Left cardiac atrium (tissue), 4 donors: Measurements from ENCODE around the gene RELN. TPM values are rescaled to one million over a fixed set of nuclear protein-coding genes. Genes with fewer than 3 reads are reported as not detected.
"Not testable (repeated sequence)": the region's sequence is repeated elsewhere in the genome, so short reads cannot be mapped to it uniquely, and the experiment has no call there.

Source experiments
- ATAC-seq, 2 donors: fragments of 200-7000 bp; cut with Tn5 transposase; one replicate each; pipeline ENCODE4 v1.9.1; 2020; ENCODE audit warnings: mild to moderate bottlenecking in 2 of 2, moderate library complexity in 2 of 2
- DNase-seq: peaks from one replicate; pipeline ENCODE4 v3.0.0-alpha.2; 2020
- intact Hi-C, 2 donors: fragments of 100-400 bp; cut with DNase I; formaldehyde crosslinking; loops; one replicate each; pipeline versions ENCODE4 v1.14.1 to v1.15.1; 2022 to 2023
- total RNA-seq, 2 donors: library from RNA; stranded (reverse); fragmentation: NEBNext Ultra II Directional; extraction: Animal tissue kit (Norgen Biotek cat#: 25700); gene quantifications; one replicate each; pipeline ENCODE4 v1.2.1, GENCODE V29; 2021
- donor health status: DM: no; HTN: yes; CAD: no.
- donor health status: DM: no; HTN: yes; CAD: no; lungs with severe emphysema.
- donor health status: DM: yes; HTN: yes; CAD: no.
- donor health status: Dilated cardiomyopathy.

The RELN gene
- total RNA-seq, 2 donors from 2014 or later, result 3.3 to 3.6 TPM

DNA sequence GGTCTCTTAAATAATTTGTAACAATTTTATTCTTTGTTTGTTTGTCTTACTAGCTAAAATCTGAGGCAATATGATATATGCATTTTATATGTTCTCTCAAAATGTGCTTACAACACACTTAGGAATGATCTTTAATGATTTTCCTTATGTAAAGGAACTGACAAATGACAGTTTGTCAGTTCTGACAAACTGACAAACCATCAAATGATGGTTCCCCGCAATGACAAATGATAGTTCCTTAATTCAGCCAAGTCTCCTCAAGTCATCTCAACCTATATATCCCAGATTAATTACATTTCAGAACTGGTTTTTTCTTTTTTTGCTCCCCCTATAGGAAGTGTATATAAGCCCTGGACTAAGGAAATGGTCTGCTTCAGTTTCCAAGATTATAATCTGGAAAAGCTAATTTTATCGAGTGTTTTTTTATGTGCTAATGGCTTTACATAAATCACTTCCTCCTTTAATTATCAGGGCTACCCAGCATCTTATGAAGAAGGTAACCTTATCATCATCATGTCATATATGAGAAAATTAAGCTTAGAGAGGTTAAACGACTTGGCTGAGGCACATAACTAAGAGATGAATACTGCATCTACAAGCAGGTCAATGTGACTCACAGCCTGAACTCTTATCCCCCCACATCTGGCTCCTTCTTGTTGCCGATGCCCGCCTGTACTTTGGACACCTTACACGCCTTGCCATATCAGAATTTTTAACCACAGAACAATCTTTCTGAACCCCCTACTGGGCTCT is 75.1 kb downstream of the RELN start:
- intact Hi-C loops, result no loop called here
- DNase-seq, result no peak
- ATAC-seq, result no peak

DNA sequence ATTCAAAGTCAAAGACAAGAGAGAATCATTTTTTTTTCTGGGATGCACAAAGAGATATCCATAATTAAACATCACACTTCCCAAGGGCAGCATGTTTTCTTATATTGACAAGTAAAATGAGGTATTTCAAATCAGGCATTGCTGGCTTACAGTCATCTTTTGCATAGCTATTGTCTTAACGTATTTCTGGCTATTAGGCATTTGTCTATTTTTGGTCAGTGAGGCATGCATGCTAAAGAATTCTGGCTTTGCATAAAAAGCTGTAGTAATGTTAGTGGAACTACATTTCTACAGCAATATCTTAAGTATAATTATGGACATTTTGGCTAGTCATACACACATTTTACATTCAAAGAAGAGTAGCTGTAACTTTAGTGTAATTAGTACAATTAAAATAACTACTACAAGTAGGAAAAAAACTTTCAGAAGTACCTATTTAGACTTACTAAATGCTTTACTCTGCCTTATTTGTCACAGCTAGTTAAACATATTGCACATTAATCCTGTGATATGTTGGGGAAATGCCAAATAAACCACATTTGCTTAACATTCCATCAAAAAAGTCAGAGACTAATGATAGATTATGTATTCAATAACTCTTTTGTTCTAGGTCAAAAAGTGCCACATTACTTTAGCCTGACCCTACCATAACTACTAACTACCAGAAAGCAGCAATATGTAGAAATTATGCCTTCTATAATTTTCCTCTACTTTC is 76.4 kb downstream of the RELN start:
- intact Hi-C loops, result no loop called here
- ATAC-seq (no peak), DNase-seq (no peak)

DNA sequence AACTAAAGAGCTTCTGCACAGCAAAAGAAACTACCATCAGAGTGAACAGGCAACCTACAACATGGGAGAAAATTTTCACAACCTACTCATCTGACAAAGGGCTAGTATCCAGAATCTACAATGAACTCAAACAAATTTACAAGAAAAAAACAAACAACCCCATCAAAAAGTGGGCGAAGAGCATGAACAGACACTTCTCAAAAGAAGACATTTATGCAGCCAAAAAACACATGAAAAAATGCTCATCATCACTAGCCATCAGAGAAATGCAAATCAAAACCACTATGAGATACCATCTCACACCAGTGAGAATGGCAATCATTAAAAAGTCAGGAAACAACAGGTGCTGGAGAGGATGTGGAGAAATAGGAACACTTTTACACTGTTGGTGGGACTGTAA is 78.4 kb downstream of the RELN start:
- ATAC-seq, DNase-seq, intact Hi-C loops: not testable (repeated sequence)

DNA sequence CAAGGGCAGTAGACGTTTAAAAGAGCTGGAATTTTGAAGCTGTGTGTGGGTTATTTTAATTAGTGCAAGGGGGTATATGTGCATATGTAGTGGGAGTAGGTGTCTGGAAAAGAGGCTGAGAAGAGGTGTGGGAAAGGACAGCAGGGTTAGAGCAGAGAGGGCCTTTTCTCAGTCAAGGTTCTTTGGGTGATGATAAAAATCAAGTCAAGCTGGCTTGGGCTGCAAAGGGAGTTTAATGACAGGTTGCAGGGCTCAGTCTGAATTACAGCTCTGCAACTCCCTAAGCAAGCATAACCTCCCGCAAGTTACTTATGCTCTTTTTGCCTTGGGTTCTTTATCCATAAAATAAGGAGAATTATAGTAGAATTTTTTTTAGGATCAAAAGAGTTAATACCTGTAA is 83.5 kb downstream of the RELN start:
- DNase-seq, result no peak
- intact Hi-C loops, result no loop called here
- no peak for ATAC-seq

DNA sequence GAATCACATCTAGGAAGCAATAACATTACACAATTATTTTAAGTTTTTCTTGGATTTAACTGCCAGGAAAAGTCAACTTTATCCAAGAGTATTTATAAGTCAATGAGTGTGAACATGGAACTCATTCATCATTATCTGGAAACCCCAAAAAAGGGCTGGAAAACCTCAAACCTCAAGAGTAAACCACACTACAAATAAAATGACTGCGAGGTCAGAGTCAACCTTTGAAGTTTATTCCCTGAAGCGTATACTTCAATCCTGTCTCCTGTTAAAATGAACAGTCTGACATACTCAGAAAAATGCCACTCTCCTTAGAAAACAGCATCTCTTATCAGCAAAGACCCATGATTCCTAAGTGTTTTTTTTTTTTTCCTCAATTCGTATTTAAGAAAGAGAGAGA is 86.5 kb downstream of the RELN start:
- intact Hi-C loops, result no loop called here
- DNase-seq (no peak), ATAC-seq (no peak)

DNA sequence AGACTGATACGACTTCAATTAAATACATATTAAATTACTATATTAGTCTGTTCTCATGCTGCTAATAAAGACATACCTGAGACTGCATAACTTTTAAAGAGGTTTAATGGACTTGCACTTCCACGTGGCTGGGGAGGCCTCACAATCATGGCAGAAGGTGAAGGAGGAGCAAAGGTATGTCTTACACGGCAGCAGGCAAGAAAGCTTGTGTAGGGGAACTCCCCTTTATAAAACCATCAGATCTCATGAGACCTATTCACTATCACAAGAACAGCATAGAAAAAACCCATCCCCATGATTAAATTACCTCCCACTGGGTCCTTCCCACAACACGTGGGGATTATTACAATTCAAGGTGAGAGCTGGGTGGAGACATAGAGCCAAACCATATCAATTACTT is 92.6 kb downstream of the RELN start:
- intact Hi-C loops, DNase-seq, ATAC-seq: not testable (repeated sequence)

DNA sequence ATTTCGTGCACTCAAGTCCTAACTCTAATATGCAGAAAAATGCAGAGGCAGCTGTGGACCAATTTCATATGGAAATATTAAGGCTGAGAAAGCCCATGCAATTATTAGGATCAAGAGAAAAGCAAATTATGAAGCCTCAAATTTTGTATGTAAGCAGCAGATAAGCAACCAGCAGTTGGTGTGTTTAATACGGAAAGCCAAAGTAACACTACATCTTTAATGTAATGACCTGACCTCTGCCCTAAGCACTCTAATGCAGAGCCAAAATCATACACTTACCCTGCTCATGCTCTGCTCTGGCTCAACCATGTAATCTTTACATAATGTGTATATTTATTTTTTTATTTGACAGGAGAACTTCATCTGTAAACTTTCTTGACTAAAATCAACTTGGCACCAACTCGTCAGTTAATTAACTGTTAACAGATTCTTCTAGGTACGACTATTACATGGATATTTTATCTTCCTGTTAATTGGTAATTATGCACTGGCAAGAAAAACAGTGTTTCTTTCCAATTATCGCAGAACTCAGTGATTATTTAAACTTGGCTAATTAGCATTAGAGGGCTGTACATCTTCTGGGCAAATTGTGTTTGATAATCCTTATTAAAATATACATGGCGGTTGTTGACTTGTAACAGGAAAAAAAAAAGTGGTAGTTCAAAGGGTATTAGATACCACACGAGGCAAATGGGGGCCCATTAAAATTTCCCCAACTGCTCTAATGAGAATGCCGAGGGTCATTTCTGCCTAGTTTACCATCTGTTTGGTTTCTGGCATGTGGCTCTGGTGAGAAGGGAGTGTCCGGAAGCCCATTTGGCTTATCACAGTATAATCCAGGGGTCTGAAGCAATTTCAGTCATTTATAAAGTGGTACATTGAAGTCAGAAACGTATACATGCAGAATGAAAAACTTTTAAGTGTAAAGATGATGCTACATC is 94.5 kb downstream of the RELN start:
- intact Hi-C loops, result no loop called here
- no peak for DNase-seq
- ATAC-seq, result no peak

DNA sequence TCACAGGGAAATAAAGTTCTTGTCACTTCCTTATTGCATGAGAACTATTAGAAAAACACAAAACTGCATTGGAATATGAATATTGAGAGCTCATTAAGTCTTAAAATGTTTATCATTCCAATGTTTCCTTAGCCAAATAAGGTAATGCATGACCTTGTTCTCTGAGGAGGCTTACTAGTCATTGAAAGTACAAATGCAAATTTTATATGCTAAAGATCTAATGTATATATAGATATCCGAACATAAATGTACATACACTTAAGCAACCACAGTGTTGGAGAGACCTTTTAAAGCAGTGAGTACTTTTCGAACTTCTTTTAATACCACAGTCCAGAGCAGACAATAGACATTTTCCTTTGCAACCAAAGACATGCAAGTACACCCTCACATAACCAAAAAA is 96.1 kb downstream of the RELN start:
- ATAC-seq (no peak), DNase-seq (no peak)
- intact Hi-C loops, result no loop called here

DNA sequence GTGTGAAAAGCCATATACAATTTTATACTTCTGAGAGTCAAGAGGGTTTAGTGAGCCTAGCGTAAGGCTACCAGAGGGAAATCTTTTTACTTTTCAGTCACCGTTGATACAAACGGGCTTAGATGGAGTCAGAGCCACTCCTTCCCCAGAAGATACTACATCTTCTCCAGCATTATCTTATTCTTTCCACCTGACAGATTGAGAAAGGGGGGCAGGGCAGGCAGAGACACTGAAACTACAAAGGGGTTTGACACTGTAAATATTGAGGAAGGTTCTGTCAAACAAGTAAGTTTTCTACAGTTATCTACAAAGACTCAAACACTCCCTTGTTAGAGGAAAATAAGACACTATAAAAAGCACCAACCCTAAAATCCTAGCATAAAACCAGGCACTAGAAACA is 100.0 kb downstream of the RELN start:
- DNase-seq (no peak), ATAC-seq (no peak)
- intact Hi-C loops, result no loop called here

DNA sequence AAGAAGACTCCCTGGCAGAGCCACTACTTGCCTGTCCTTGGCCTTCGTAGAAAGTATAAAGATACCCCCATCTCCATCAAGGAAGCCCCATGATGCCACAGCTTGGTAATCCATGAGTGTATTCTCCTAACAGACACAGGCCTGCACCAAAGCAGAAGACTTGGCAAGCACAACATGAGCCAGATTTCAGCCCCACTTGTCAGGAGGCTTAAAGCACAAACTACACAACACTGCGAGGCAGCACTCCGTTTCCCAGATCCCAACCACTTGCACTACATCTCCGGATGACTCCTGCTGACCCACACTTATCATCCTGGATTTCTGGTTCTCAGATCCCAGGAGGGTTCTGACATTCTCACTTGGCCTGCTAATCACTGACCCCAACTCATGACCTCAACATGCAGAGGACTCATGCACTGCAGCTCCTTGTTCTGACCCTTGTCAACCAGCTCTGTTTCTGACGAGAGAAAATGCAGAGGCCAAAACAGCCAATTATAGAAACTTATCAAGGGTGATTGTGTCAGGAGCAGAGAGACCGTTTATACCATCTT is 100.8 kb downstream of the RELN start:
- ATAC-seq (no peak), DNase-seq (no peak)
- intact Hi-C loops, result no loop called here

DNA sequence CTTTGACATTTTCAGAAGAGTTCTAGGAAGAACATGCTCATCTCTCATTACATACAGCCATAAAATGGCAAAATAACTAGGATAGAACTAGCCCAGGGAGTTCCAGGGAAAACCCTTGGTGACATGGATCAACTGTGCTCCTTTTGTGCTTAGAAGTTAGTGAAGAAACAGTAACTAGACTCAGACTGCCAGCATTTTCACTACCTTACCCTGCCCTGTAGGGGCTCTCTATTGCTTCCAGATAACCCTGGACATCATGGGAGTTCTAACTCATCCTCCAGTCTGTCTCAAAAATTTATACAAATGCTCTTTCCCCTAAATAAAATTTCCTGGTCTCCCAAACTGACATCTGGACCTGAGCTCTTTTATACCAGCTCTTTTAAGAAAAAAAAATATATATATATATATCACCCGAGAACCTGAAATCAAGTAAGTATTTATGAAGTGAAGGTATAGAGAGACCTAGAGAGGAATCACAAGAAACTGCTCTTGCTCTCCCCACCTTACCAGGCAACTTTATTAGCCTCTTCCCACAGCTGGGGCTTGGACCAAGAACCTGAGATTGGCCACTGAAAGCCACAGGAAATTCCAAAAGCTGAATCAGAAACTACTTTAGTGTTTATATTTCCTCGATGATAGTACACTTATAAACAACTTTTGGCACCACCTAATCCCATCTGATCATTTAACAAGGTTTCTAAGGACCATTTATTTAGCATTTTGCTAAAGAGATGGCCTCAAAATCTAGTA is 101.4 kb downstream of the RELN start:
- DNase-seq (no peak), ATAC-seq (no peak)
- intact Hi-C loops, result no loop called here

DNA sequence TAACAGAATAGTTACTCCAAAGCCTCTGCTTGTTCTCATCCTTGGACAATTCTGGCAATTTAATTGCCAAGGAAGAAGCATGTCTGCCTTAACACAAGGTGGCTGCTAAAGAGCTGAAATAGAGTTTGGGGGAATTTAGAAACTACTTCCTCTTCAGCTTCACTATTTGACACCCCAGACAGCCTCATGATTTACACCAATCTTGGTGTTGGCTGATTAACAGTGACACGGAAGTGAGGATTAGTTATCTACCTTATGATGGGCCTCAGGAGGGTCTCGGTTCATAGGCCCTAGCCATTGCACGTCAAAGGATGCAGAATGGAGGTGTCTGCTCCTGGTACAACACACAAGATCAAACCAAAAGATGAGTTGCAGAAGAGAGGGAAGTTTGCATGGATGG is 102.4 kb downstream of the RELN start:
- intact Hi-C loops, result no loop called here
- no peak for ATAC-seq
- no peak for DNase-seq

DNA sequence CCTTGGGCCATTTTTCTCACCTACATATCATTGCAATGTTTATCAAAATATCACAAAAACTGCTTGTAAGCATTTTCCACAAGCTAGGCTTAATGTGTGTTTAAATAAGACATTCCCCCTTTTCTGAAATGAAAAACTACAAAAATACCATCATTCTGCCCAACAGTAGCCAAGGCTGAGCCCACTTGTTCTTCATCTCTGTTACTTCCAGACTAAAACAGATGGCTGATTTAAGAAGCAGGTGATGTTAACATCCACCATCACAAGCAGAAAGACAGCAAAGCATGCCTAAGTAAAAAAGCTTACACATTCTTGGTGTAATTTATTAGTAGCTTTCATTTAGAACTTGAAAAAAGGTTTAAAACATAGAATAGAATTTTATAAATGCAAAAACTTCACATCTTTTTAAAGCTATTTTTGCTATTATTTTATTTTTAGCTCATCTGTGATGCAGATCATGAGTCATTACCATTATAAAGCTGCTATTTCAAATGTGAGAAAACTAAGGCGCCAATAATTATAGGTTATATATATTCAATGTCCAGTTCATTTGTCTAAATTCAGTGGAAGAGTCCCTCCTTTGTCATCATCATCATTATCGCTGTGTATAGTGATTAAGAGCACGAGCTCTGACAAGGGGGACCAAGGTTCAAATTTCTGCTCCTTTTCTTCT is 109.4 kb downstream of the RELN start:
- DNase-seq (no peak), ATAC-seq (no peak)
- intact Hi-C loops, result no loop called here

DNA sequence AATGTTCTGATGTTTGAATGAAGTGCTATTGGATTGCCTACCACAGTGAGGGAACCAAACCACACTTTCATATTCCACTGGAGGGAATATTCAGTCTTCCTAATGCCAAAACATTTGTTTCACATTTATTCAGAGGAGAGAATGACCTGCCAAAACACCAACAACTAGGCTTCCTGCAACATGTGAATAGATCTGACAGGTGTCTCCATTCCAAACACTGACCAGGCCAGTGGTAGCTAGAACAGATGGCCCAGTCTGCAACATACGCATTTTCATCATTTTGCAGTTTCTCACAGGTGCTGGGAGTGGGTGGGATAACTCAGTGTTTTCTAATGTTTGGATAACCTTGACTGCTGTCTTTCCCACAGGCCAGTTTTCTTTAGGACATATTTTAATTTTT is 110.0 kb downstream of the RELN start:
- intact Hi-C loops, result no loop called here
- ATAC-seq (no peak), DNase-seq (no peak)

DNA sequence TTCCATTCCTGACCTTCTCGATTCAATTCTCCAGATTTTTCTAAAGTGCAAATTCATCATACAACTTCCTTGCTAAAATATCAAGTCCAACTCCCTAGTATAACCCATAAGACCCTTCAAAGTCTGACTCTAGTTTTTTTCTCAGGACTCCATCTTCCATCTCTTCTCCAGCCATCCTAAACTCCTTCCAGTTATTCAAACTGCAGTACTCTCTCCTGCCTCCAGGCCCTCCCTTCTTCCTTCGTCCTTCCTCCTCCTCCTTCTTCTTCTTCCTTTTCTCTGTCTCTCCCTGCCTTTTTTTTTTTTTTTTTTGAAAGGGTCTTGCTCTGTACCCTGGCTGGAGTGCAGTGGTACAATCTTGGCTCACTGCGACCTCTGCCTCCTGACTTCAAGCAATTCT is 111.9 kb downstream of the RELN start:
- ATAC-seq (no peak), DNase-seq (no peak)
- intact Hi-C loops, result no loop called here

DNA sequence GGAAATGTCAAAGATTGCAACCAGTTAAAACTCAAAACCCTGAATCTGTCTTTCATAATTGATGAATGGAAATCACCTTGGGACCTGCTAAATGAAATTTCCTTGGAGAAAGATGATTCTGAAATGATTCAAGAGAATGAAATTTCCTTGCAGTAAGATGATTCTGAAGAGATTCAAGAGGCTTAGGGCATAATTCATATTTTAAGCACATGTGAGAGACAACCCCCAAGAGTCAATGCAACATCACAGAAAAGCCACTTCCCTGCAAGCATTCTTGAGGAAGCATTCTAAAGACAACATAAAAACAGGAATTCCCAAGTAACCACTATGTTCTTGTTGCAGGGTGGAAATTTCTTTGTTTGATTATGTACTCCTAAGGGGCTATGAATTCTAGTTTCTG is 113.7 kb downstream of the RELN start:
- intact Hi-C loops, result no loop called here
- DNase-seq, result no peak
- no peak for ATAC-seq

DNA sequence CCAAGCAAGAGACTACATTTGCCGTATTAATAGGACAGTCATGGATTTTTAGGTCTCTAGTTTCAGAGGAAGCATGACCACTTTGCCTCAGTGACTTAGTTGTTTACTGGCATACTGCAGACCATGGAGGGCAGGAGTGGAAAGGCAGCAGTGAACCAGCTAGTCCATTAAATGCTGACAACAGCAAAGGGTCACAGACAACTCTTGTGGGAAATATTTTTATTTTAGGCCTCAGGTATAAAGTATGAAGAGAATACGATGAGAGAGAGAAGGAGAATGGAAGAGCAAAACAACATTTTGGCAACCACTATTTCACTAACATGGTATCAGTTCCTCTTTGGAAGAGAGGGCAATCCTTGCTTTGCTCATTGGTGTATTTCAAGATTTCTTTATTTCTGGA is 118.0 kb downstream of the RELN start:
- no peak for ATAC-seq
- intact Hi-C loops, result no loop called here

DNA sequence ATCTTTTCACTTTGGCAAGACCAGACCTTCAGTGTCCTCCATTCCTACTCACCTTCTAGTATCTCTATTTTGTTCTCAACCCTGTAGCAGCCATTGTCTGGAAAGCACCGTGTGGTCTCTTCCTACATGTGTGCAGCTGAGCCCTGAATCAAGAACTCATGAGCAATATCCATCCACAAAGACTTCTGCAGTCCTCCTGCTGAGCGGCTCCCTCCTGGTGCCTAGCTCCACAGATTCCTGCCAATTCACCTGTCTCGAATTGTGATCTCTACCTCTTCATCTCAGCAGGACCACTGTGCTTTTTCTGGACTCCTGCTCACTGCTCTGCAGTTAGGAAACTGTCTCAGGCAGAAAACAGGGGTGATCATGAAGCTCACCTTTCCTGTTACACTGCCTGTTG is 118.8 kb downstream of the RELN start:
- ATAC-seq, result no peak
- intact Hi-C loops, result no loop called here
- no peak for DNase-seq

More for the DNA sequence above, 118.0 kb downstream of the RELN start:
- no peak for DNase-seq
